Sigmoid colon (tissue), 3 donors: Measurements from ENCODE around the gene PRKAG2.

Experiments used
- CTCF ChIP-seq, 4 experiments: fragments of 450-650 bp in 3 of 4; fragments of 200-600 bp in 1 of 4; IDR thresholded peaks; one replicate each; pipeline ENCODE4 v1.5.1; 2016 to 2019; ENCODE audit warnings: antibody characterized with exemption in 4 of 4, mild to moderate bottlenecking in 3 of 4, moderate library complexity in 2 of 4
- POLR2A ChIP-seq, 2 donors: fragments of 450-650 bp; IDR thresholded peaks; one replicate each; pipeline ENCODE4 v1.6.1; 2016; ENCODE audit warnings: antibody characterized with exemption in 2 of 2, mild to moderate bottlenecking in 2 of 2, moderate library complexity in 2 of 2

- TF ChIP-seq POLR2A (IDR thresholded peaks at IDR 0.05) (no peak), CTCF (IDR thresholded peaks at IDR 0.05) (no peak)
These were observed 20.3 kb upstream of the PRKAG2 start for GRCh38 chr7:151897161-151897731.
